OCI-LY3 (cell line): ENCODE results near the gene CD101.

Experiments used
- H2AFZ ChIP-seq: fragments of 200-600, 300-600 bp; shearing (Covaris generic); 2 replicates; pipeline ENCODE4 v1.6.0; 2014; ENCODE audit warnings: antibody characterized with exemption, low read depth, low read length
- H3K27ac ChIP-seq: fragments of 200-600, 300-600 bp; sonication (generic); 2 replicates; pipeline ENCODE4 v1.5.1; 2014; ENCODE audit warnings: mild to moderate bottlenecking, low read length, moderate library complexity, mixed read lengths
- H3K27me3 ChIP-seq: fragments of 200-600, 300-600 bp; sonication (generic); 2 replicates; pipeline ENCODE4 v1.6.1; 2014; ENCODE audit warnings: low read depth, low read length, mixed read lengths
- H3K36me3 ChIP-seq: fragments of 200-600, 300-600 bp; sonication (generic); replicated peaks from 2 replicates; pipeline ENCODE3; 2014; ENCODE audit warnings: low read depth, low read length, mixed read lengths
- H3K4me1 ChIP-seq: fragments of 300-600, 200-600 bp; sonication (generic); 2 replicates; pipeline ENCODE4 v1.6.1; 2014; ENCODE audit warnings: low read length, mixed read lengths
- H3K4me2 ChIP-seq: fragments of 200-600, 300-600 bp; sonication (generic); 2 replicates; pipeline ENCODE4 v1.6.1; 2014; ENCODE audit warnings: low read length, mixed read lengths
- H3K4me3 ChIP-seq: fragments of 300-600, 200-600 bp; sonication (generic); 2 replicates; pipeline ENCODE4 v1.5.1; 2014; ENCODE audit warnings: antibody characterized with exemption, mild to moderate bottlenecking, low read length, moderate library complexity
- H3K79me2 ChIP-seq: fragments of 300-600, 200-600 bp; shearing (Covaris generic); 2 replicates; pipeline ENCODE4 v1.6.1; 2014; ENCODE audit warnings: mild to moderate bottlenecking, low read length, mixed read lengths
- H3K9ac ChIP-seq: fragments of 300-600, 200-600 bp; shearing (Covaris generic); 2 replicates; pipeline ENCODE4 v1.6.0; 2014; ENCODE audit warnings: mild to moderate bottlenecking, low read length, moderate library complexity
- H3K9me3 ChIP-seq: fragments of 200-600, 300-600 bp; shearing (Covaris generic); 2 replicates; pipeline ENCODE4 v1.6.1; 2014; ENCODE audit warnings: low read length, mixed read lengths; ENCODE audit not compliant: insufficient read depth
- H4K20me1 ChIP-seq: fragments of 200-600, 300-600 bp; sonication (generic); 2 replicates; pipeline ENCODE4 v1.6.1; 2016; ENCODE audit warnings: low read length, mixed read lengths; ENCODE audit not compliant: insufficient read depth
- EZH2phosphoT487 ChIP-seq: fragments of 200-600 bp; shearing (Covaris generic); IDR thresholded peaks from 2 replicates; pipeline ENCODE4 v1.6.1; 2018; ENCODE audit warnings: antibody characterized with exemption, mixed run types, low read depth
- TF ChIP-seq, protein P1 (sequence below): fragments of 200-600, 300-600 bp; sonication (generic); IDR thresholded peaks from 2 replicates; pipeline ENCODE4 v1.5.1; 2014; ENCODE audit warnings: antibody characterized with exemption, low read length, low read depth

Gene CD101

GRCh38 chr1:117011334-117011733 lies 9.8 kb downstream of the CD101 start:
- Histone ChIP-seq H3K9me3 (no peaks in the 10 kb centered on the region), H3K27me3 (no peaks in the 10 kb centered on the region), H3K79me2 (no peaks in the 10 kb centered on the region), H4K20me1 (no peaks in the 10 kb centered on the region), H3K4me1 (peaks cover 12% of the 10 kb centered on the region), H3K4me3 (no peak overlapping the region), H3K36me3 (no peaks in the 10 kb centered on the region), H3K27ac (no peak overlapping the region), H3K9ac (no peak overlapping the region), H2AFZ (no peak overlapping the region), H3K4me2 (no peak overlapping the region)
- TF ChIP-seq, protein P1, sequence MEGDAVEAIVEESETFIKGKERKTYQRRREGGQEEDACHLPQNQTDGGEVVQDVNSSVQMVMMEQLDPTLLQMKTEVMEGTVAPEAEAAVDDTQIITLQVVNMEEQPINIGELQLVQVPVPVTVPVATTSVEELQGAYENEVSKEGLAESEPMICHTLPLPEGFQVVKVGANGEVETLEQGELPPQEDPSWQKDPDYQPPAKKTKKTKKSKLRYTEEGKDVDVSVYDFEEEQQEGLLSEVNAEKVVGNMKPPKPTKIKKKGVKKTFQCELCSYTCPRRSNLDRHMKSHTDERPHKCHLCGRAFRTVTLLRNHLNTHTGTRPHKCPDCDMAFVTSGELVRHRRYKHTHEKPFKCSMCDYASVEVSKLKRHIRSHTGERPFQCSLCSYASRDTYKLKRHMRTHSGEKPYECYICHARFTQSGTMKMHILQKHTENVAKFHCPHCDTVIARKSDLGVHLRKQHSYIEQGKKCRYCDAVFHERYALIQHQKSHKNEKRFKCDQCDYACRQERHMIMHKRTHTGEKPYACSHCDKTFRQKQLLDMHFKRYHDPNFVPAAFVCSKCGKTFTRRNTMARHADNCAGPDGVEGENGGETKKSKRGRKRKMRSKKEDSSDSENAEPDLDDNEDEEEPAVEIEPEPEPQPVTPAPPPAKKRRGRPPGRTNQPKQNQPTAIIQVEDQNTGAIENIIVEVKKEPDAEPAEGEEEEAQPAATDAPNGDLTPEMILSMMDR = no peak
- no peak for TF ChIP-seq EZH2phosphoT487

- H3K4me3 ChIP-seq = no peak overlapping the region
- no peak overlapping the region for H3K27ac ChIP-seq
- H3K27me3 ChIP-seq = no peaks in the 10 kb centered on the region
- no peaks in the 10 kb centered on the region for H4K20me1 ChIP-seq
- H3K9ac ChIP-seq = no peak overlapping the region
- H2AFZ ChIP-seq = no peak overlapping the region
- peaks cover 12% of the 10 kb centered on the region for H3K4me1 ChIP-seq
- no peak overlapping the region for H3K4me2 ChIP-seq
- TF ChIP-seq EZH2phosphoT487 = no peak
- TF ChIP-seq, protein P1 = no peak
- H3K9me3 ChIP-seq = no peaks in the 10 kb centered on the region
- H3K36me3 ChIP-seq = no peaks in the 10 kb centered on the region
- no peaks in the 10 kb centered on the region for H3K79me2 ChIP-seq
Observed at GRCh38 chr1:117013309-117013858, 11.8 kb downstream of the CD101 start.

GRCh38 chr1:117014209-117014608 lies 12.6 kb downstream of the CD101 start:
- Histone ChIP-seq H3K27me3 (no peaks in the 10 kb centered on the region), H4K20me1 (no peaks in the 10 kb centered on the region), H3K4me3 (no peak overlapping the region), H3K9me3 (no peaks in the 10 kb centered on the region), H3K36me3 (no peaks in the 10 kb centered on the region), H3K79me2 (no peaks in the 10 kb centered on the region), H2AFZ (no peak overlapping the region), H3K4me2 (no peak overlapping the region), H3K4me1 (peaks cover 12% of the 10 kb centered on the region), H3K9ac (no peak overlapping the region), H3K27ac (no peak overlapping the region)
- TF ChIP-seq EZH2phosphoT487 = no peak
- TF ChIP-seq, protein P1 = no peak

GRCh38 chr1:117015724-117016123 lies 14.2 kb downstream of the CD101 start:
- no peak overlapping the region for H3K9ac ChIP-seq
- no peak overlapping the region for H2AFZ ChIP-seq
- no peaks in the 10 kb centered on the region for H4K20me1 ChIP-seq
- H3K9me3 ChIP-seq = no peaks in the 10 kb centered on the region
- H3K27me3 ChIP-seq = no peaks in the 10 kb centered on the region
- H3K4me3 ChIP-seq = no peak overlapping the region
- peaks cover 12% of the 10 kb centered on the region for H3K4me1 ChIP-seq
- no peaks in the 10 kb centered on the region for H3K79me2 ChIP-seq
- no peaks in the 10 kb centered on the region for H3K36me3 ChIP-seq
- no peak overlapping the region for H3K27ac ChIP-seq
- TF ChIP-seq, protein P1 = no peak
- no peak for TF ChIP-seq EZH2phosphoT487
- H3K4me2 ChIP-seq = peak overlapping the region; percentile 50
